Type B pancreatic cell (in vitro differentiated cells): ENCODE data around the gene DPYSL3. TPM values are rescaled to one million over a fixed set of nuclear protein-coding genes. Genes with fewer than 3 reads are reported as not detected.
A peak's percentile ranks its signal among the peaks of the same experiment; 100 is the strongest.

Experiments
- DNase-seq: peaks from one replicate; pipeline ENCODE4 v3.0.0; 2021; ENCODE audit warnings: mixed read lengths; ENCODE audit not compliant: unreplicated experiment; ENCODE audit errors: extremely low spot score
- H3K27ac Mint-ChIP-seq: 2 replicates; pipeline ENCODE4 v1.8.0; 2021; ENCODE audit warnings: mild to moderate bottlenecking, mixed read lengths
- H3K27me3 Mint-ChIP-seq: 2 replicates; pipeline ENCODE4 v1.8.0; 2021; ENCODE audit warnings: mixed read lengths
- H3K36me3 Mint-ChIP-seq: 2 replicates; pipeline ENCODE4 v1.8.0; 2021; ENCODE audit warnings: mixed read lengths
- H3K4me1 Mint-ChIP-seq: one replicate; pipeline ENCODE4 v1.8.0; 2021; ENCODE audit warnings: mixed read lengths; ENCODE audit not compliant: unreplicated experiment
- H3K4me3 Mint-ChIP-seq: 2 replicates; pipeline ENCODE4 v1.8.0; 2021; ENCODE audit warnings: mild to moderate bottlenecking, mixed read lengths
- H3K9me3 Mint-ChIP-seq: 2 replicates; pipeline ENCODE4 v1.8.0; 2021; ENCODE audit warnings: mixed read lengths
- total RNA-seq: library from RNA; stranded (reverse); gene quantifications from 2 replicates; pipeline ENCODE4 v1.2.1, GENCODE V29; 2021; ENCODE audit warnings: low replicate concordance
- TF ChIP-seq, protein P1 (sequence below): fragments of 200-600 bp; sonication (generic); conservative IDR thresholded peaks from 2 replicates; pipeline ENCODE4 v1.5.0; 2021; ENCODE audit warnings: antibody characterized with exemption, mild to moderate bottlenecking

The DPYSL3 gene
- total RNA-seq, 1 donor from 2014 or later, result 36.0 TPM

DNA sequence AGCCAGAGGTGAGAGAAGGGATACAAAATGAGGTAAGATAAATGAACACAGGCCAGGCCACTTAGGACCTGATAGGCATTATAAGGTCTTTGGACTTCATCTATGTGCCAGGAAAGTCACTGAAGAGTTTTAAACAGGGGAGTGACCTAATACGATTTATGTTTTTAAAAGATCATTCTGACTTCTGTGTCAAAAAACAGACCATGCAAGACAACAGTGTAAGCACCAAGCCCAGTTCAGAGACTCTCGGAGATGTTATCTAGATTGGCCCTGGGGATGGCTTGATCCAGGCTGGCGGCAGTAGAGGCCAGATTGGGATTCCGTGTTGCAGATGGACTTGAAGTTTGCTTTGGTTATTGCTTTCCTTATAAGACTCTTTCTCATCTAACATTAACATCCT, 43.0 kb upstream of the DPYSL3 start:
- peak overlapping the region; percentile 13 for H3K27ac Mint-ChIP-seq
- TF ChIP-seq, protein P1, sequence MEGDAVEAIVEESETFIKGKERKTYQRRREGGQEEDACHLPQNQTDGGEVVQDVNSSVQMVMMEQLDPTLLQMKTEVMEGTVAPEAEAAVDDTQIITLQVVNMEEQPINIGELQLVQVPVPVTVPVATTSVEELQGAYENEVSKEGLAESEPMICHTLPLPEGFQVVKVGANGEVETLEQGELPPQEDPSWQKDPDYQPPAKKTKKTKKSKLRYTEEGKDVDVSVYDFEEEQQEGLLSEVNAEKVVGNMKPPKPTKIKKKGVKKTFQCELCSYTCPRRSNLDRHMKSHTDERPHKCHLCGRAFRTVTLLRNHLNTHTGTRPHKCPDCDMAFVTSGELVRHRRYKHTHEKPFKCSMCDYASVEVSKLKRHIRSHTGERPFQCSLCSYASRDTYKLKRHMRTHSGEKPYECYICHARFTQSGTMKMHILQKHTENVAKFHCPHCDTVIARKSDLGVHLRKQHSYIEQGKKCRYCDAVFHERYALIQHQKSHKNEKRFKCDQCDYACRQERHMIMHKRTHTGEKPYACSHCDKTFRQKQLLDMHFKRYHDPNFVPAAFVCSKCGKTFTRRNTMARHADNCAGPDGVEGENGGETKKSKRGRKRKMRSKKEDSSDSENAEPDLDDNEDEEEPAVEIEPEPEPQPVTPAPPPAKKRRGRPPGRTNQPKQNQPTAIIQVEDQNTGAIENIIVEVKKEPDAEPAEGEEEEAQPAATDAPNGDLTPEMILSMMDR, result no peak
- H3K4me3 Mint-ChIP-seq, result no peak overlapping the region

DNA sequence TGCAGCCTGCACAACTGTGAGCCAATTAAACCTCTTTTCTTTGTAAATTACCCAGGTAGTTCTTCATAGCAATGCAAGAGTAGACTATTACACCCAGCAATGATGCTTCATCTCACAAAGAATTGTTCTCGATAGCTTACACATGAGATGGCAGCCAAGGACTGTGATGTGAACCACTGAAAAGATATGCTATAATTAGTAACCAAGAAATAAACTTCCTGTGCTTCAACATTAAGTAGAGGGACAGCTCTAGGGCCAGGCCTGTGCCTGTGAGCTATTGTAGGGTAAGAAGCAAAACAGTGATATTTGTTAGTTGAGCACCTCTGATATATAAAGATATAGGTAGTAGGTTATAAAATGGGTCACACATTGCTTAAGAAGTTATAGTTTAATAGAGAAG, 41.8 kb upstream of the DPYSL3 start:
- DNase-seq, result no peak
- TF ChIP-seq, protein P1, result no peak
- H3K9me3 Mint-ChIP-seq, result no peaks in the 10 kb centered on the region
- peaks cover 7% of the 10 kb centered on the region for H3K27me3 Mint-ChIP-seq
- no peak overlapping the region for H3K27ac Mint-ChIP-seq
- H3K4me1 Mint-ChIP-seq, result peaks cover 21% of the 10 kb centered on the region
- no peaks in the 10 kb centered on the region for H3K36me3 Mint-ChIP-seq
- H3K4me3 Mint-ChIP-seq, result no peak overlapping the region

More for the DNA sequence above, 43.0 kb upstream of the DPYSL3 start:
- H3K27me3 Mint-ChIP-seq, result peaks cover 7% of the 10 kb centered on the region
- no peaks in the 10 kb centered on the region for H3K36me3 Mint-ChIP-seq
- DNase-seq, result no peak
- H3K4me1 Mint-ChIP-seq, result peaks cover 21% of the 10 kb centered on the region
- H3K9me3 Mint-ChIP-seq, result no peaks in the 10 kb centered on the region

DNA sequence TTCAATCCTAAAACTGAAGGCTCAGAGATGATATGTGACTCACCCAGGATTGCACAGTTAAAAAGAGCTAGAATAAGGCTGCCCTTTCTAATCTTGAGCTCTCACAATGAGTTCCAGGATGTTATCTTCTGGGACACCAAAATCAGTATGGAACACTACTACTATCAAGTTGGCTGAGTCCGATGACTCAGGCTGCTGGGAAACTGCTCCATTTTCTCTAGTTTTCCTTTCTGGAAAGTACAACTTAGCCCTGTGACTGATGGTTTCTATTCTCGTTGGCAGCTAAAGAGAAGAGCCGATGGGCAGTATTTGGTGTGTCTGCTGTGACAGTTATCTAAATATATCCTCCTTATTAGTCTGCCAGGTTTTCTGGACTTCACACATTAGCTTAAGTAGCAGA, 37.9 kb upstream of the DPYSL3 start:
- Mint-ChIP-seq H3K9me3 (no peaks in the 10 kb centered on the region), H3K4me1 (peaks cover 7% of the 10 kb centered on the region), H3K27ac (no peak overlapping the region), H3K27me3 (peaks cover 10% of the 10 kb centered on the region), H3K36me3 (no peaks in the 10 kb centered on the region), H3K4me3 (no peak overlapping the region)
- DNase-seq, result no peak
- TF ChIP-seq, protein P1, result no peak

DNA sequence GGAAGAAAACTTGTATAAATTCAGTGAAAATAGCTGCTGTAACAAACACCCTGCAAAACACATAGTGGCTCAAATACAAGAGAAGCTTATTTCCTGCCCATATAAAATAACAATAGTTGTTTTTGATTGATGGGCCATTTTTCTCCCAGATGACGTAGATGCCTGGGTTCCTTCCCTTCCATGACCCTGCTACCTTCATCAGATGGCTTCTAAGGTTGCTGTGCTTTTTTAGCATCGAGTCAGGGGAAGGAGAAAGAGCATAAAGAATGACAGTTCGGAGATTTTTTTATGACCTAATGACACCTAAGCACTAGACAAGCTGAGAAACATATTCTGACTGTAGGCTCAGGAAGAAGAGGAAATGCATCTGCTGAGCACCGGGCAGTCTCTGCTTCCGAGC, 34.7 kb upstream of the DPYSL3 start:
- TF ChIP-seq, protein P1, result no peak
- Mint-ChIP-seq H3K27ac (no peak overlapping the region), H3K27me3 (peaks cover 7% of the 10 kb centered on the region), H3K4me3 (no peak overlapping the region), H3K4me1 (no peaks in the 10 kb centered on the region), H3K9me3 (no peaks in the 10 kb centered on the region), H3K36me3 (no peaks in the 10 kb centered on the region)
- no peak for DNase-seq

DNA sequence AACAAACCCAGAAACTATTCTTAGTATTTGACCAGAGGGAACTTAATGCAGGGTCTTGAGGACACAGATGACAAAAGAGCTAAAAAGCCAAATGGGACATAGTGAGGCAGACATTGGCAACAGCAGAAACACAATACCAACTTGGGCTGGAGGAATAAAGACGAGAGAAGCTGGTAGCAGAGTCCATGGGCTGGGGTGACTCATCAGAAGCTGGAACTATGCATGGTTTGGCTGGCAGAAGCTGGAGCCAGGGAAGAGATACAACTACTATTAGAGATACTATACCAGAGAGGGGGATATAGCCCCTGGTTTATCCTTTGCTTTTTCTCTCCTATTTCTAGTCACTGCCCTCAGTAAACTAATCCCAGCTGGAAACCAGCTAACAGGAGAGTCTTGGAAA, 29.2 kb upstream of the DPYSL3 start:
- TF ChIP-seq, protein P1, result no peak
- Mint-ChIP-seq H3K4me3 (no peak overlapping the region), H3K27me3 (peaks cover 6% of the 10 kb centered on the region), H3K9me3 (no peaks in the 10 kb centered on the region), H3K4me1 (peaks cover 6% of the 10 kb centered on the region), H3K36me3 (no peaks in the 10 kb centered on the region), H3K27ac (no peak overlapping the region)
- DNase-seq, result no peak

DNA sequence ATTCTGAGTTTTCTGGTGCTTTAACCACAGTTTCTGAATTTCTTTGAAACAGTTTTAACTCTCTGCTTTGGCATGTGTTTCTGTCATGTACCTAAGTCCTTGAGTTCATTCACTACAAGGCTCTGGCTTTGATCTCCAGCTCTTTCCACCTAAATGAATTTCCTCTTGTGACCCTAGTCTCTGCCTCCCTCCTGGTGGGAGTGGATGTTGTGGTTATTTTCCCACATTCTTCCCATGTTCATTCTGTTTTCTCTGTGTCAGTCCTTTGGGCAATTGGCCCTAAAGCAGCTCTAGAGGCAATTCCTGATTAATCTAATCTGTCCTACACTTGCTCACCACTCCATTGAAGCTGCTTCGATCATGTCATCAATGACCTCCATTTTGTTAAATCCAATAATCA, 28.4 kb upstream of the DPYSL3 start:
- Mint-ChIP-seq H3K27ac (no peak overlapping the region), H3K4me1 (peaks cover 6% of the 10 kb centered on the region), H3K4me3 (no peak overlapping the region), H3K27me3 (peaks cover 3% of the 10 kb centered on the region), H3K9me3 (no peaks in the 10 kb centered on the region), H3K36me3 (no peaks in the 10 kb centered on the region)
- TF ChIP-seq, protein P1, result no peak
- DNase-seq, result no peak
